Measurements from ENCODE around the gene CCNG1. TPM values are rescaled to one million over a fixed set of nuclear protein-coding genes. Genes with fewer than 3 reads are reported as not detected.
A peak's percentile ranks its signal among the peaks of the same experiment; 100 is the strongest.

Gene CCNG1
- polyA plus RNA-seq, 1 donor (not counting 4 experiments of a cell fraction or from before 2014, with no cell fraction given), result 96.7 TPM

- dilution Hi-C loops (cut with MboI; ENCODE audit: extremely low pct_ligation_motif_present, low sequenced_read_pairs), result no loop called here
- Histone ChIP-seq H3K79me2 (ENCODE audit: control insufficient read depth, insufficient read depth, low read length) (no peaks in the 10 kb centered on the region), H3K9me3 (ENCODE audit: control insufficient read depth, low read depth, low read length) (no peaks in the 10 kb centered on the region), H3K27ac (ENCODE audit: control insufficient read depth, insufficient read depth, low read length) (no peak overlapping the region), H3K4me2 (ENCODE audit: control insufficient read depth, extremely low read depth, insufficient read depth, low read depth, low read length) (no peak overlapping the region), H4K20me1 (ENCODE audit: control insufficient read depth, extremely low read depth, insufficient read depth, low read length) (no peaks in the 10 kb centered on the region), H2AFZ (ENCODE audit: control insufficient read depth, low read length) (no peak overlapping the region), H3K4me1 (ENCODE audit: control insufficient read depth, extremely low read depth, insufficient read depth, low read length) (no peaks in the 10 kb centered on the region), H3K36me3 (ENCODE audit: control insufficient read depth in 2 of 2, extremely low read depth in 1 of 2, insufficient read depth in 2 of 2, low read length in 2 of 2) (no peaks in the 10 kb centered on the region), H3K27me3 (ENCODE audit: control insufficient read depth, extremely low read depth, insufficient read depth, low read length) (no peaks in the 10 kb centered on the region), H3K9me1 (ENCODE audit: control insufficient read depth, extremely low read depth, insufficient read depth, low read length) (no peaks in the 10 kb centered on the region), H3K9ac (ENCODE audit: control insufficient read depth, extremely low read depth, insufficient read depth, low read length) (no peak overlapping the region), H3K4me3 (ENCODE audit: control insufficient read depth in 2 of 3, extremely low read depth in 1 of 3, insufficient read depth in 2 of 3, low read depth in 1 of 3, low read length in 3 of 3) (no peak overlapping the region)
- FAIRE-seq (no peak), DNase-seq (ENCODE audit: low read depth, low spot score) (no peak)
- TF ChIP-seq EZH2 (IDR thresholded peaks at IDR 0.05; ENCODE audit: low read length) (no peak), CTCF (optimal IDR thresholded peaks at IDR 0.05 in 1 of 3, IDR thresholded peaks at IDR 0.05 in 1 of 3, conservative IDR thresholded peaks at IDR 0.05 in 1 of 3; ENCODE audit: extremely low read depth in 1 of 3, insufficient read depth in 2 of 3, low read length in 3 of 3) (peak; percentile 73 to 85 (median 78))
Measured at GRCh38 chr5:163408311-163408923, 29.0 kb upstream of the CCNG1 start.

GRCh38 chr5:163409384-163409783 lies 28.0 kb upstream of the CCNG1 start:
- H3K79me2 ChIP-seq (ENCODE audit: control insufficient read depth, insufficient read depth, low read length), result no peaks in the 10 kb centered on the region
- H3K36me3 ChIP-seq (ENCODE audit: control insufficient read depth in 2 of 2, extremely low read depth in 1 of 2, insufficient read depth in 2 of 2, low read length in 2 of 2), result no peaks in the 10 kb centered on the region
- no peak overlapping the region for H3K4me3 ChIP-seq (ENCODE audit: control insufficient read depth in 2 of 3, extremely low read depth in 1 of 3, insufficient read depth in 2 of 3, low read depth in 1 of 3, low read length in 3 of 3)
- TF ChIP-seq CTCF (optimal IDR thresholded peaks at IDR 0.05 in 1 of 3, IDR thresholded peaks at IDR 0.05 in 1 of 3, conservative IDR thresholded peaks at IDR 0.05 in 1 of 3; ENCODE audit: extremely low read depth in 1 of 3, insufficient read depth in 2 of 3, low read length in 3 of 3) (no peak), EZH2 (IDR thresholded peaks at IDR 0.05; ENCODE audit: low read length) (no peak)
- H4K20me1 ChIP-seq (ENCODE audit: control insufficient read depth, extremely low read depth, insufficient read depth, low read length), result no peaks in the 10 kb centered on the region
- no peak overlapping the region for H2AFZ ChIP-seq (ENCODE audit: control insufficient read depth, low read length)
- FAIRE-seq (no peak), DNase-seq (ENCODE audit: low read depth, low spot score) (no peak)
- no peaks in the 10 kb centered on the region for H3K9me1 ChIP-seq (ENCODE audit: control insufficient read depth, extremely low read depth, insufficient read depth, low read length)
- H3K27ac ChIP-seq (ENCODE audit: control insufficient read depth, insufficient read depth, low read length), result no peak overlapping the region
- H3K27me3 ChIP-seq (ENCODE audit: control insufficient read depth, extremely low read depth, insufficient read depth, low read length), result no peaks in the 10 kb centered on the region
- H3K4me2 ChIP-seq (ENCODE audit: control insufficient read depth, extremely low read depth, insufficient read depth, low read depth, low read length), result no peak overlapping the region
- H3K9ac ChIP-seq (ENCODE audit: control insufficient read depth, extremely low read depth, insufficient read depth, low read length), result no peak overlapping the region
- no peaks in the 10 kb centered on the region for H3K4me1 ChIP-seq (ENCODE audit: control insufficient read depth, extremely low read depth, insufficient read depth, low read length)
- dilution Hi-C loops (cut with MboI; ENCODE audit: extremely low pct_ligation_motif_present, low sequenced_read_pairs), result no loop called here
- H3K9me3 ChIP-seq (ENCODE audit: control insufficient read depth, low read depth, low read length), result no peaks in the 10 kb centered on the region

All from keratinocyte (primary cell).